Thoracic aorta (tissue), 2 donors: ENCODE data around the gene DOLPP1. TPM values are rescaled to one million over a fixed set of nuclear protein-coding genes. Genes with fewer than 3 reads are reported as not detected.

Experiments used
- ATAC-seq: fragments of 150-250 bp; one replicate; pipeline ENCODE4 v1.8.0; 2017; ENCODE audit warnings: low read depth; ENCODE audit not compliant: insufficient number of reproducible peaks, low FRiP score
- DNase-seq: peaks from one replicate; pipeline ENCODE4 v3.0.0-alpha.2; 2020; ENCODE audit warnings: low spot score
- H3K27ac ChIP-seq, 2 donors: fragments of 200-600 bp; sonication (generic); 1 replicate in 1 of 2; 2 replicates in 1 of 2; pipeline ENCODE4 v1.5.1; 2016; ENCODE audit warnings: mild to moderate bottlenecking in 2 of 2, moderate library complexity in 2 of 2
- H3K27me3 ChIP-seq: fragments of 200-600 bp; sonication (generic); replicated peaks from 2 replicates; pipeline ENCODE4 v1.6.0; 2016; ENCODE audit warnings: mild to moderate bottlenecking; ENCODE audit not compliant: insufficient read depth
- H3K36me3 ChIP-seq: fragments of 200-600 bp; sonication (generic); one replicate; pipeline ENCODE4 v1.5.1; 2016
- H3K4me1 ChIP-seq, 2 donors: fragments of 200-600 bp; sonication (generic); 1 replicate in 1 of 2; 2 replicates in 1 of 2; pipeline versions ENCODE4 v1.5.1 to v1.6.0; 2016; ENCODE audit warnings: low read depth in 2 of 2, mild to moderate bottlenecking in 1 of 2; ENCODE audit not compliant: control insufficient read depth in 1 of 2
- H3K4me3 ChIP-seq: fragments of 200-600 bp; sonication (generic); 2 replicates; pipeline ENCODE4 v1.5.1; 2016; ENCODE audit warnings: mild to moderate bottlenecking
- H3K9me3 ChIP-seq: fragments of 200-600 bp; sonication (generic); 2 replicates; pipeline ENCODE4 v1.5.1; 2016
- CTCF ChIP-seq: fragments of 200-600 bp; sonication (generic); IDR thresholded peaks from one replicate; pipeline ENCODE4 v1.5.1; 2019; ENCODE audit warnings: antibody characterized with exemption
- total RNA-seq, 2 donors: library from RNA; depleted of rRNA; stranded (reverse); fragments of >200 nt; gene quantifications; one replicate each; pipeline versions ENCODE4 v1.1.0 to v1.2.3, GENCODE V29; 2016

The DOLPP1 gene
- total RNA-seq, 2 donors from 2014 or later = 3.4 to 9.7 TPM

DNA sequence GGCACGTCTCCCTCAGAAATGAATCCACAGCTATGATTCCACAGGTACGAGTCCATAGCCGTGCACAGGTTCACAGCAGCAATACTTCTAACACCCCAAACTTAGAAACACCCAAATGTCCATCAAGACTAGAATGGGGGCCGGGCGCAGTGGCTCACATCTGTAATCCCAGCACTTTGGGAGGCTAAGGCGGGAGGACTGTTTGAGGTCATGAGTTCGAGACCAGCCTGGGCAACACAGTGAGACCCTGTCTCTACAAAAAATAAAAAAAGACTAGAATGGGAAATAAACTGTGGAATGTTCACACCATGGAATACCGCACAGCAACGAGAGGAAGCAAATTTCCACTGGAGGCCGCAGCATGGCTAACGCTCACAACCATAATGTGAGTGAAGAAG is 4.3 kb upstream of the DOLPP1 start:
- no peaks in the 10 kb centered on the region for H3K36me3 ChIP-seq
- H3K4me3 ChIP-seq = no peak overlapping the region
- TF ChIP-seq CTCF = no peak
- no peaks in the 10 kb centered on the region for H3K9me3 ChIP-seq
- peaks cover 1 to 9% of the 10 kb centered on the region in 2 donors for H3K4me1 ChIP-seq
- no peak for DNase-seq
- no peak overlapping the region for H3K27ac ChIP-seq
- no peaks in the 10 kb centered on the region for H3K27me3 ChIP-seq
- no peak for ATAC-seq

DNA sequence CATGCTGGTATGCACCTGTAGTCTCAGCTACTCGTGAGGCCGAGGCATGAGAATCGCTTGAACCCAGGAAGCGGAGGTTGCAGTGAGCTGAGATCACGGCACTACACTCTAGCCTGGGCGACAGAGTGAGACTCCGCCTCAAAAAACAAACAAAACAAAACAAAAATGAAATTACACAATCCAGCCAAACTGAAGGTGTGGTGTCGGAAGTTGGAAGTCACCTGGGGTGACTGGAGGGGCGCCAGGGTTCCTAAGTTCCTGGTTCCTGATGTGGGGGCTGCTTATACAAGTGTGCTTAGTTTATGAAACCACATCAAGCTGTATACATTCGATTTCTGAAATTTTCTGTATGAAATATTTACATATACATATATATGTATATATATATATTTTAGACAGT is 3.7 kb upstream of the DOLPP1 start:
- Histone ChIP-seq H3K4me1 (peaks cover 7 to 15% of the 10 kb centered on the region in 2 donors), H3K9me3 (no peaks in the 10 kb centered on the region), H3K27ac (no peak overlapping the region), H3K27me3 (no peaks in the 10 kb centered on the region), H3K4me3 (no peak overlapping the region), H3K36me3 (no peaks in the 10 kb centered on the region)
- ATAC-seq (no peak), DNase-seq (no peak)
- TF ChIP-seq CTCF = no peak

DNA sequence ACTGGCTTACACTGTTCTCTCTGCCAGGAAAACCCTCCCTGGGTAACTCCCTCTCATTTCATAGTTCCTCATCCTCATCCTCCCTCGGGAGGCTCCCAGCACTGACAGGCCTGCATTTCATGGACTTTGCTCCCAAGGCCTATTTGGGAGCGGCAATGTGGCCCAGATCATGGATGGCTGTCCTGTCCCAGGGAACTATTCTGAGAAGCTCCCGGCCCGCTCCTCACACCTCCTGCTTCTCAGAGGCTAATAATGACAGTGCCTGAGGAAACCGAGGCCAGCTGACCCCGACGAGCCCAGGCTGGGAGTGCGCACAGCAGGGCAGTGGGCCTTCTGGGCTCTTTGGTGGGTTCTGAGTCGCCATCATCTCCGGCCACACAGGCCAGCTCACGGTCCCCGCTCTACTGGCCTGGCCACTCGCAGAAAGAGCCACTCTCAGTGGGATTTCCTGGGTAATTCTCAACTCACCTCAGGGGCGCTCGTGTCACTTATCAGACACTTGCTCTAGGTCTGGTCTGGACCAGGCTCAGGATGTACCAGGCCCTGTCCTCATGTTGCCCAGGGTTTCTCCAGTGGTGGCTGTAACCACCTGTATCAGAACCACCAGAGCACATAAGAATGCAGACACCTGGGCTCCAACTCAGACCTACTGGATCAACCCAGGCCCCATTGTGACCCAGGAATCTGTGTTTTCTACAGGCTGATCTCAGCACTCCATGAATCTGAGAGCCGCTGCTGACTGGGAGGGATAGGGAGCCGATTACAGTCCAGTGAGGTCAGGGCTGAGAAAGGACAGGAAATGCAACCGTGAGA is 2.0 kb upstream of the DOLPP1 start:
- no peaks in the 10 kb centered on the region for H3K36me3 ChIP-seq
- H3K9me3 ChIP-seq = no peaks in the 10 kb centered on the region
- H3K27me3 ChIP-seq = no peaks in the 10 kb centered on the region
- no peak for TF ChIP-seq CTCF
- DNase-seq = no peak
- ATAC-seq = no peak
- no peak overlapping the region for H3K27ac ChIP-seq
- H3K4me3 ChIP-seq = no peak overlapping the region
- peaks cover 7 to 18% of the 10 kb centered on the region in 2 donors for H3K4me1 ChIP-seq

DNA sequence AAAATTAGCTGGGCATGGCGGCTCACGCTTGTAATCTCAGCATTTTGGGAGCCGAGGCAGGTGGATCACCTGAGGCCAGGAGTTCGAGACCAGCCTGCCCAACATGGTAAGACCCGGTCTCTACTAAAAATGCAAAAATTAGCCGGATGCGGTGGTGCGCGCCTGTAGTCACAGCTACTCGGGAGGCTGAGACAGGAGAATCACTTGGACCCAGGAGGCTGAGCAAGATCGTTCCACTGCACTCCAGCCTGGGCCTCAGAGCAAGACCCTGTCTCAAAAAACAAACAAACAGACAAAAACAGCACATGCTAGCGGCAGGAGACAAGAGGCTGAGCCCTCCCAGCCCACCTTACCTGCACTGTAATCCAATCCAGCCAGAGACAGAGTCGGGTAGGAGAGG is 1.1 kb upstream of the DOLPP1 start:
- TF ChIP-seq CTCF = no peak
- ATAC-seq (no peak), DNase-seq (no peak)
- Histone ChIP-seq H3K4me1 (peaks cover 7 to 18% of the 10 kb centered on the region in 2 donors), H3K27me3 (no peaks in the 10 kb centered on the region), H3K27ac (no peak overlapping the region), H3K4me3 (peak overlapping the region; percentile 100), H3K36me3 (no peaks in the 10 kb centered on the region), H3K9me3 (no peaks in the 10 kb centered on the region)

- Histone ChIP-seq H3K4me1 (peaks cover 7 to 18% of the 10 kb centered on the region in 2 donors), H3K36me3 (peaks cover 2% of the 10 kb centered on the region), H3K27ac (peak overlapping the region; percentile 26 to 33), H3K9me3 (no peaks in the 10 kb centered on the region), H3K27me3 (no peaks in the 10 kb centered on the region), H3K4me3 (peak overlapping the region; percentile 100)
- DNase-seq = no peak
- no peak for TF ChIP-seq CTCF
- ATAC-seq = no peak
Measured at GRCh38 chr9:129080298-129080600, 662 bp upstream of the DOLPP1 start.
